Type B pancreatic cell (in vitro differentiated cells): Measurements from ENCODE around the gene AKAP13. TPM values are rescaled to one million over a fixed set of nuclear protein-coding genes. Genes with fewer than 3 reads are reported as not detected.
A peak's percentile ranks its signal among the peaks of the same experiment; 100 is the strongest.

ENCODE experiments used
- DNase-seq: peaks from one replicate; pipeline ENCODE4 v3.0.0; 2021; ENCODE audit warnings: mixed read lengths; ENCODE audit not compliant: unreplicated experiment; ENCODE audit errors: extremely low spot score
- H3K27ac Mint-ChIP-seq: 2 replicates; pipeline ENCODE4 v1.8.0; 2021; ENCODE audit warnings: mild to moderate bottlenecking, mixed read lengths
- H3K27me3 Mint-ChIP-seq: 2 replicates; pipeline ENCODE4 v1.8.0; 2021; ENCODE audit warnings: mixed read lengths
- H3K36me3 Mint-ChIP-seq: 2 replicates; pipeline ENCODE4 v1.8.0; 2021; ENCODE audit warnings: mixed read lengths
- H3K4me1 Mint-ChIP-seq: one replicate; pipeline ENCODE4 v1.8.0; 2021; ENCODE audit warnings: mixed read lengths; ENCODE audit not compliant: unreplicated experiment
- H3K4me3 Mint-ChIP-seq: 2 replicates; pipeline ENCODE4 v1.8.0; 2021; ENCODE audit warnings: mild to moderate bottlenecking, mixed read lengths
- H3K9me3 Mint-ChIP-seq: 2 replicates; pipeline ENCODE4 v1.8.0; 2021; ENCODE audit warnings: mixed read lengths
- total RNA-seq: library from RNA; stranded (reverse); gene quantifications from 2 replicates; pipeline ENCODE4 v1.2.1, GENCODE V29; 2021; ENCODE audit warnings: low replicate concordance
- TF ChIP-seq, protein P1 (sequence below): fragments of 200-600 bp; sonication (generic); conservative IDR thresholded peaks from 2 replicates; pipeline ENCODE4 v1.5.0; 2021; ENCODE audit warnings: antibody characterized with exemption, mild to moderate bottlenecking

Gene AKAP13
- total RNA-seq, 1 donor from 2014 or later = 75.7 TPM

DNA sequence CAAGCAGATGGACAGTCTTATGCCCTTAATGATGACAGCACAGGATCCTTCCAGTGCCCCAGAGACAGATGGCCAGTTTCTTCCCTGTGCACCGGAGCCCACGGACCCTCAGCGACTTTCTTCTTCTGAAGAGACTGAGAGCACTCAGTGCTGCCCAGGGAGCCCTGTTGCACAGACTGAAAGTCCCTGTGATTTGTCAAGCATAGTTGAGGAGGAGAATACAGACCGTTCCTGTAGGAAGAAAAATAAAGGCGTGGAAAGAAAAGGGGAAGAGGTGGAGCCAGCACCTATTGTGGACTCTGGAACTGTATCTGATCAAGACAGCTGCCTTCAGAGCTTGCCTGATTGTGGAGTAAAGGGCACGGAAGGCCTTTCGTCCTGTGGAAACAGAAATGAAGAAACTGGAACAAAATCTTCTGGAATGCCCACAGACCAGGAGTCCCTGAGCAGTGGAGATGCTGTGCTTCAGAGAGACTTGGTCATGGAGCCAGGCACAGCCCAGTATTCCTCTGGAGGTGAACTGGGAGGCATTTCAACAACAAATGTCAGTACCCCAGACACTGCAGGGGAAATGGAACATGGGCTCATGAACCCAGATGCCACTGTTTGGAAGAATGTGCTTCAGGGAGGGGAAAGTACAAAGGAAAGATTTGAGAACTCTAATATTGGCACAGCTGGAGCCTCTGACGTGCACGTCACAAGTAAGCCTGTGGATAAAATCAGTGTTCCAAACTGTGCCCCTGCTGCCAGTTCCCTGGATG, 198.7 kb downstream of the AKAP13 start:
- DNase-seq = no peak
- Mint-ChIP-seq H3K27me3 (no peaks in the 10 kb centered on the region), H3K27ac (peak overlapping the region; percentile 64)

DNA sequence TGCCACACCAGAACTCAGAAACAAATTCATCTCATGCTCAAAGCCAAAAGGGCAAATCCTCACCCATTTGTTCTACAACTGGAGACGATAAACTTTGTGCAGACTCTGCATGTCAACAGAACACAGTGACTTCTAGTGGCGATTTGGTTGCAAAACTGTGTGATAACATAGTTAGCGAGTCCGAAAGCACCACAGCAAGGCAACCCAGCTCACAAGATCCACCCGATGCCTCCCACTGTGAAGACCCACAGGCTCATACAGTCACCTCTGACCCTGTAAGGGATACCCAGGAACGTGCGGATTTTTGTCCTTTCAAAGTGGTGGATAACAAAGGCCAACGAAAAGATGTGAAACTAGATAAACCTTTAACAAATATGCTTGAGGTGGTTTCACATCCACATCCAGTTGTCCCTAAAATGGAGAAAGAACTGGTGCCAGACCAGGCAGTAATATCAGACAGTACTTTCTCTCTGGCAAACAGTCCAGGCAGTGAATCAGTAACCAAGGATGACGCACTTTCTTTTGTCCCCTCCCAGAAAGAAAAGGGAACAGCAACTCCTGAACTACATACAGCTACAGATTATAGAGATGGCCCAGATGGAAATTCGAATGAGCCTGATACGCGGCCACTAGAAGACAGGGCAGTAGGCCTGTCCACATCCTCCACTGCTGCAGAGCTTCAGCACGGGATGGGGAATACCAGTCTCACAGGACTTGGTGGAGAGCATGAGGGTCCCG, 199.7 kb downstream of the AKAP13 start:
- no peak for DNase-seq
- no peaks in the 10 kb centered on the region for H3K27me3 Mint-ChIP-seq
- peak overlapping the region; percentile 64 for H3K27ac Mint-ChIP-seq
- no peaks in the 10 kb centered on the region for H3K9me3 Mint-ChIP-seq
- TF ChIP-seq, protein P1, sequence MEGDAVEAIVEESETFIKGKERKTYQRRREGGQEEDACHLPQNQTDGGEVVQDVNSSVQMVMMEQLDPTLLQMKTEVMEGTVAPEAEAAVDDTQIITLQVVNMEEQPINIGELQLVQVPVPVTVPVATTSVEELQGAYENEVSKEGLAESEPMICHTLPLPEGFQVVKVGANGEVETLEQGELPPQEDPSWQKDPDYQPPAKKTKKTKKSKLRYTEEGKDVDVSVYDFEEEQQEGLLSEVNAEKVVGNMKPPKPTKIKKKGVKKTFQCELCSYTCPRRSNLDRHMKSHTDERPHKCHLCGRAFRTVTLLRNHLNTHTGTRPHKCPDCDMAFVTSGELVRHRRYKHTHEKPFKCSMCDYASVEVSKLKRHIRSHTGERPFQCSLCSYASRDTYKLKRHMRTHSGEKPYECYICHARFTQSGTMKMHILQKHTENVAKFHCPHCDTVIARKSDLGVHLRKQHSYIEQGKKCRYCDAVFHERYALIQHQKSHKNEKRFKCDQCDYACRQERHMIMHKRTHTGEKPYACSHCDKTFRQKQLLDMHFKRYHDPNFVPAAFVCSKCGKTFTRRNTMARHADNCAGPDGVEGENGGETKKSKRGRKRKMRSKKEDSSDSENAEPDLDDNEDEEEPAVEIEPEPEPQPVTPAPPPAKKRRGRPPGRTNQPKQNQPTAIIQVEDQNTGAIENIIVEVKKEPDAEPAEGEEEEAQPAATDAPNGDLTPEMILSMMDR = no peak
- peaks cover 41% of the 10 kb centered on the region for H3K36me3 Mint-ChIP-seq
- peaks cover 27% of the 10 kb centered on the region for H3K4me1 Mint-ChIP-seq
- no peak overlapping the region for H3K4me3 Mint-ChIP-seq

More for the DNA sequence above, 198.7 kb downstream of the AKAP13 start:
- peaks cover 41% of the 10 kb centered on the region for H3K36me3 Mint-ChIP-seq
- no peaks in the 10 kb centered on the region for H3K9me3 Mint-ChIP-seq
- H3K4me1 Mint-ChIP-seq = peaks cover 24% of the 10 kb centered on the region
- H3K4me3 Mint-ChIP-seq = peak overlapping the region; percentile 56
- TF ChIP-seq, protein P1 = no peak

DNA sequence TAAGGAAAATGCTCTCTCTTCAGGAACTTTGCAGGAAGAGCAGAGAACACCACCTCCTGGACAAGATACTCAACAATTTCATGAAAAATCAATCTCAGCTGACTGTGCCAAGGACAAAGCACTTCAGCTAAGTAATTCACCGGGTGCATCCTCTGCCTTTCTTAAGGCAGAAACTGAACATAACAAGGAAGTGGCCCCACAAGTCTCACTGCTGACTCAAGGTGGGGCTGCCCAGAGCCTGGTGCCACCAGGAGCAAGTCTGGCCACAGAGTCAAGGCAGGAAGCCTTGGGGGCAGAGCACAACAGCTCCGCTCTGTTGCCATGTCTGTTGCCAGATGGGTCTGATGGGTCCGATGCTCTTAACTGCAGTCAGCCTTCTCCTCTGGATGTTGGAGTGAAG, 200.5 kb downstream of the AKAP13 start:
- no peak overlapping the region for H3K4me3 Mint-ChIP-seq
- H3K4me1 Mint-ChIP-seq = peaks cover 27% of the 10 kb centered on the region
- TF ChIP-seq, protein P1 = no peak
- H3K27me3 Mint-ChIP-seq = no peaks in the 10 kb centered on the region
- DNase-seq = no peak
- H3K27ac Mint-ChIP-seq = peak overlapping the region; percentile 25
- peaks cover 41% of the 10 kb centered on the region for H3K36me3 Mint-ChIP-seq
- no peaks in the 10 kb centered on the region for H3K9me3 Mint-ChIP-seq

DNA sequence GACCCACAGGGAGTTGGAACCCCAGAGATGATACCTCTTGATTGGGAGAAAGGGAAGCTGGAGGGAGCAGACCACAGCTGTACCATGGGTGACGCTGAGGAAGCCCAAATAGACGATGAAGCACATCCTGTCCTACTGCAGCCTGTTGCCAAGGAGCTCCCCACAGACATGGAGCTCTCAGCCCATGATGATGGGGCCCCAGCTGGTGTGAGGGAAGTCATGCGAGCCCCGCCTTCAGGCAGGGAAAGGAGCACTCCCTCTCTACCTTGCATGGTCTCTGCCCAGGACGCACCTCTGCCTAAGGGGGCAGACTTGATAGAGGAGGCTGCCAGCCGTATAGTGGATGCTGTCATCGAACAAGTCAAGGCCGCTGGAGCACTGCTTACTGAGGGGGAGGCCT, 201.1 kb downstream of the AKAP13 start:
- Mint-ChIP-seq H3K4me1 (peaks cover 27% of the 10 kb centered on the region), H3K27me3 (no peaks in the 10 kb centered on the region), H3K4me3 (no peak overlapping the region), H3K27ac (no peak overlapping the region), H3K36me3 (peaks cover 39% of the 10 kb centered on the region), H3K9me3 (no peaks in the 10 kb centered on the region)
- DNase-seq = no peak
- TF ChIP-seq, protein P1 = no peak

DNA sequence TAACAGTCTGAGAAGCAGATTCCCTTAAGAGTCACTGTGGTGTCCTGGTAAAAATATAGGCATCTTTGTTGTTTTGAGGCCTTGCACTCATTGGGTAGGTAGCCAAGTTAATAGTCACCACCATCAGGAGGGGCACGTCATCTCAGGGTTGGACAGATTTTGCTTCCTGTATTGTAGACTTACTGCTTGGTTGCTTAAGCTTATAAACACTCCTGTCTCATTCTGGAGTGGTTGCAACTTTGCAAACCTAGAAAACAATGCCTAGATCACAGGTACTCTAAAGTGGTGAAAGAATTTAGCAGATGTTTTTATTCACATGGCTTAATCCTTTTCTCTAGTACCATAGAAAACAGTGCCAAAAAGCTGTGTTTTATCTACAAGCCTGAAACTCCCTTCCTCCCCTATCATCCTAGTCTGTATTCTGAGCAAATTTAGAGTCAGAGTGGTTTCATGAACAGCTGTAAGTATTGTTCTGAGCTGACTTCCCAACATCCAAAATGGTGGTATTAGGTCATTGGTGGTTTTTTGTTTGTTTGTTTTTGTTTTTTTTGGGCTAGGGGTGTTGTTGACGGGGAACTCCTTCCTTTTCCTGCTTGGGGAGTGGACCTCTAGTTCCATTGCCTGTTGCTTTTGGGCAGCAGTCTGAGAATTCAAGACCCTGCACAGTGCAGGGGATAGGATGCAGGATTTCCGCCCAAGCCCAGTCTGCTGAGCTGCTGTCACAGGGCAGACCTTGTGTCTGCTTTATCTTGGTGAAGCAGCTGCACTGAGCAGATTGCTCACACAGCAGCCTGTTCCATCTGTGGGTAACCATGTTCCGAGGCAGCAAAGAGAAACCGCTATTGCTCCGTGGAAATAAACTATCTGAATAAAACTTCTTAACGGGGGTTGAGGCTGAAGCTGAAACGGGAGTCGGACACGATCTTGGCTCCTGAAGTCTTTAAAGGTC, 202.0 kb downstream of the AKAP13 start:
- no peak for DNase-seq
- Mint-ChIP-seq H3K27ac (peak overlapping the region; percentile 1), H3K4me3 (no peak overlapping the region), H3K27me3 (no peaks in the 10 kb centered on the region), H3K36me3 (peaks cover 43% of the 10 kb centered on the region), H3K9me3 (no peaks in the 10 kb centered on the region), H3K4me1 (peaks cover 27% of the 10 kb centered on the region)
- TF ChIP-seq, protein P1 = no peak
